Right kidney (tissue), 9 donors: ENCODE data around the gene DESI2.

Experiments
- DNase-seq: peaks from one replicate; pipeline ENCODE4 v3.0.0-alpha.2; 2016
- long read RNA-seq, 8 donors: transcript quantifications; one replicate each; lab custom pipeline, GENCODE V29; 2026

Gene DESI2
- long read RNA-seq, donor 1, full-length matches to known transcripts, result 7 of 27 reads
- long read RNA-seq, donor 1, partial matches to known transcripts, result 20 of 27 reads
- long read RNA-seq, donor 1, other reads (novel, unspliced or antisense), result 0 of 27 reads
- long read RNA-seq, donor 2, full-length matches to known transcripts, result 6 of 6 reads
- long read RNA-seq, donor 2, partial matches to known transcripts, result 0 of 6 reads
- long read RNA-seq, donor 2, other reads (novel, unspliced or antisense), result 0 of 6 reads
- long read RNA-seq, donor 3, full-length matches to known transcripts, result 9 of 9 reads
- long read RNA-seq, donor 3, partial matches to known transcripts, result 0 of 9 reads
- long read RNA-seq, donor 3, other reads (novel, unspliced or antisense), result 0 of 9 reads
- long read RNA-seq, donor 4, full-length matches to known transcripts, result 9 of 9 reads
- long read RNA-seq, donor 4, partial matches to known transcripts, result 0 of 9 reads
- long read RNA-seq, donor 4, other reads (novel, unspliced or antisense), result 0 of 9 reads
- long read RNA-seq, donor 5, full-length matches to known transcripts, result 4 of 4 reads
- long read RNA-seq, donor 5, partial matches to known transcripts, result 0 of 4 reads
- long read RNA-seq, donor 5, other reads (novel, unspliced or antisense), result 0 of 4 reads
- long read RNA-seq, donor 6, full-length matches to known transcripts, result 15 of 15 reads
- long read RNA-seq, donor 6, partial matches to known transcripts, result 0 of 15 reads
- long read RNA-seq, donor 6, other reads (novel, unspliced or antisense), result 0 of 15 reads
- long read RNA-seq, donor 7, full-length matches to known transcripts, result 26 of 26 reads
- long read RNA-seq, donor 7, partial matches to known transcripts, result 0 of 26 reads
- long read RNA-seq, donor 7, other reads (novel, unspliced or antisense), result 0 of 26 reads
- long read RNA-seq, donor 8, full-length matches to known transcripts, result 8 of 8 reads
- long read RNA-seq, donor 8, partial matches to known transcripts, result 0 of 8 reads
- long read RNA-seq, donor 8, other reads (novel, unspliced or antisense), result 0 of 8 reads

DNA sequence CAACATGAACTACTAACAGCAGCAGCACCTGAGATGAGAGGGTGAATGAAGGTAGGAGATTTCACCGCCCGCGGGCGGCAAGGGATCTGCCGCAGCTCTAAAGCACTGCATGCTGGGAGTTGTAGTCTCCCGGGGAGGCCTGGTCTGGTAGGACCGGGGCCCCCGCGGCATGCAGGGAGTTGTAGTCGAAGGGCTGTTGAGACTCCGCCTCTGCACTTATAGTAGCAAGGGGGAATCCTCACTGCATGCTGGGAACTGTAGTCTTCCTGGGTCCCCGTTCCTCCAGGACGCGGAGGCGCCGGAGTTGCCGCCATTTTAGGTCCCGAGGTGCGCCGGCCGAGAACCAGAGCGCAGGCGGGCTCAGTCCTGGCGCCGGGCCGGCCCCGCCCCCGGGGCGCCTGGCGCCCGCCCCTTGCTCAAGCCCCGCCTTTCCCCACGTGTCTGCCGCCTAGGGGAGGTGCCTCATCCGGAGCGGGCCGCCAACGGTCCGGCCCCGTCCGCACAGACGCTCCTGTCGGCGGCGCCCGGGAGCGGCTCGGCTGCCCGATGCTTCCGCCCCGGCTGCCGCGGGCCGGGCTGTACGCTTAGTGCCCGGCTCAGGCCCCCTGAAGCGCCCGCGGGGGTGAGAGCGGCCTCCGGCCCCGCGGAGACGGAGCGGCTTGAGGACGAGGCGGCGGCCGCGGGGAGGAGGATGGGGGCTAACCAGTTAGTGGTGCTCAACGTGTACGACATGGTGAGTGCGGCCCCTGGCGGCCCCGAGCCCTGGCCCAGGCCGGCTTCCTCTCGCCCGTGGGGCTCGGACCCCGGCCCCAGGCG, at the start of gene DESI2:
DESI2 (plus strand) TSS at position 504 of the 816 bp plus-strand sequence; CDS start at position 692, 188 bp downstream.
- DNase-seq, result peak; percentile 99

DNA sequence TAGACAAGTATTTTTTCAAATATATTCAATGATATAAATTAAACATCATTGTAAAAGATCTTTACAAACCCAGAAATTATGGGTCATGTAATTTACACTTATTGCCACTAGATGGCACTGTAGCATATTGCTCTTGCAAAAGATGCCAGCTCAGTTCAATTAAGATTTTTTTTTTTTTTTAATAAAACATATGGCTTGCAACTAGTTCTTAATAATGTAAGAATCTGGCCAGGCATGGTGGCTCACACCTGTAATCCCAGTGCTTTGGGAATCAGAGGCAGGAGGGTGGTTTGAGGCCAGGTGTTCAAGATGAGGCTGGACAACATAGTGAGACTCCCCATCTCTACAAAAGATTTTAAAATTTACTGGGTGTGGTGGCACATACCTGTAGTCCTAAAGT, 49.4 kb upstream of the DESI2 start:
- DNase-seq, result peak; percentile 11

DNA sequence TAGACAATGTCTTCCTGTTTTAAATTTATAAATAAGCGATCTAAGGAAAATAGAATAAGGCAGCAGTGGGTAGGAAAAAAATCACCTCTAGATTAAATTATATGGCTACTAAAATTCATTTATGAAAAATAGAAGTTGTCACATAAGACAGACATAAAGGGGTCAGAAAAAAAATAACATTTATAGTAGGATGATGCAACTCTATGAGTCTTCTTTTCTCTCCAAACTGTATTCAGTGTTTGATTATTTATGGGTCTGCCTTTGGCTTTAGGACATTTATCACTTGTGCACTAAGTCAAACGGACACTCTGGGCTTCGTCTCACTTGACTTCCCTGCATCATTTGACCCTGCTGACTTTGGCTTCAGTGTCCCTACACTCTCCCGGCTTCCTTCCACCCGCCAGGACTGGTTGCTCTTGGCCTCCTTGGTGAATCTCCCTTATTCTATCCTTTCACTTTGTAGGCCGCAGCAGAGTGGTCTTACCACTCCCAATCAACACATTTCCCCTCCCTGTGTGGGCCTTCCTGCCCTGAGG, 47.0 kb upstream of the DESI2 start:
- DNase-seq, result no peak

DNA sequence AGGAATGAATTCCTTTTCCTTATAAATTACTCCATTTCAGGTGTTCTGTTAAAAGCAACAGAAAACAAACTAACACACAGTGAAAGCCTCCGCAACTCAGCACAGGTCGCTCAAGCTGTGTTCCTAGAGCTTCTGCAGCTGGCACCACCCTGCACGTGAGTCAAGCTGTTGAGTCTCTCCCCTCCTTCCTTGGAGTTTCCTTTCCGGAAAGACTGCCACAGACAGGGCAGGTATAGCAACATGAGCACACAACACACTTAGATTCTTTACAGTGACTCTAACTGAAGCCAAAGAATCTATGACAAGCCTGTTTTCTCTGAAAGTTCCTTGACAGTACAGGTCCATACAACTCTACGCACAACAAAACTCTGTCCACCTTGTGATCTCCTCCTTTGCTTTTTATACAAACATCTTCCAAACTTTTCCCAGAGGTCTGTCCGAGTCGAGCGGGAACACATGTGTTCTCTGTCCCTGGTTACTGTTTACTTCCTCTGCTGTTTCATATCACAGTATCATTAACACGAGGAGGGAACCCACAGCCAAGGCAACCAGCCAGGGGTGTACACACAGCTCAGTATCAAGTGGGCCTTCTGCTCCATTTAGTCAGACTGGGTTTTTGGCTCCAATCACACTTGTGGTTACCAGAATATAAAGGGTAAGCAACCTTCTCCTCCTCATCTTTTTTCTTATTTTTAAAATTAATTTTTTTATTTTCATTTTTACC, 38.7 kb upstream of the DESI2 start:
- DNase-seq, result no peak

DNA sequence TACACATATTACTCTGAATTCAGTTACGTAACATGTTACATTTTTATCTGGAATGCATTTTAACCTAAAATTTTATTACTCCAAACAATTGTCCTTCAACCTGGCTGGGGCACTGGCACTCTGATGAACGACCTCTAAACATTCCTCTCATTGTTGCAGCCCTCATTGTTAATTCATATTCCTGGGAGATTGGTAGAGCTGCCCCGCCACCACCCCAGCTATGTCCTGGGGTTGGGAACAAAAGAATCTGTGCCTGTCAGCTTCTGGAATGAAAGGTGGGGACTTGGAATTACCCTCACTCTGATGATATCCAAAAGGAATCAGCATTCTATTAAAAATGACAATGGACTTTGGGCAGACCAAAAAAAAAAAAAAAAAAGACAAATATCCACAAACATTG, 38.0 kb upstream of the DESI2 start:
- no peak for DNase-seq

DNA sequence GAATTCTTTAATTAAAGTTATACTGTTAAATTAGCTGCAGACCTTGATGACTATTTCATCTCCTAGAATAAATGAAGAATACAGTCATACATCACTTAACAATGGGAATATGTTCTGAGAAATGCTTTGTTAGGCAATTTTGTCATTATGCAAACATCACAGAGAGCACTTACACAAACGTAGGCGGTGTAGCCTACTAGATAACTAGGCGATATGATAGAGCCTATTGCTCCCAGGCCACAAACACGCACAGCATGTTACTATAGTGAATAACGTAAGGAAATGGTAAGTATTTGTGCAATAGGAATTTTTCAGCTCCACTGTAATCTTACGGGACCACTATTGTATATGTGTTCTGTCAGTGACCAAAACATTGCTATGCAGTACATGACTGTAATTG, 37.6 kb upstream of the DESI2 start:
- DNase-seq, result no peak

DNA sequence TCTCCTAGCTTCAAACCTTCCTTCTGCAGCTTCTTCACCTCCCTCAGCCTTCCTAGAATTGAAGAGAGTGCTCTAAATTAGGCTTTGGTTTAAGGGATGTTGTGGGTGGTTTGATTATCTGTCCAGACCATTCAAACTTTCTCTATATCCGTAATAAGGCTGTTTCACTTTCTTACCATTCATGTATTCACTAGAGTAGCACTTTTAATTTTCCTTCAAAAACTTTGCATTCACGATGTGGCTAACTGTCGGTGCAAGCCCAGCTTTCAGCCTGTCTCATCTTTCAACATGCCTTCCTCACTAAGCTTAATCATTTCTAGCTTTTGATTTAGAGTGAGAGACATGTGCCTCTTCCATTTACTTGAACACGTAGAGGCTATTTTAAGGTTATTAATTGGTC, 26.2 kb upstream of the DESI2 start:
- DNase-seq, result no peak

DNA sequence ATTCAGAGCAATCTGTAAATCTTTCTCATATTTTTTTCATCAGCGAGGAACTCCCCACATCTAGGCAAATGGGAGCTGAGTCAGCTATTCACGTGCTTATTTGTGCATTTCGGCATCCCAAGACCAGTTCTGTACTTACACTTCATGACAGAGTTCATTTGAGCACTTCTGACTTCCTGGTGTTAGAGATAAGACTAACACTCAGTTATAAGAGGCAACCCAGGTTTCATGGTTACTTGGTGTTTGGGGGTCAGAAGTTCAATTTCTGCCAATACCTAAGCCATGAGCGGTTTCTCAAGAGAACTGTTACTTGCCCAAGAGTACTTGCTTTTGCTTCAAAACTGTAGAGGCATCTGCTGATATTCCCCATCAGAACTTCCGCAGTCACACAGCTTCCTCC, 24.1 kb upstream of the DESI2 start:
- DNase-seq, result no peak

DNA sequence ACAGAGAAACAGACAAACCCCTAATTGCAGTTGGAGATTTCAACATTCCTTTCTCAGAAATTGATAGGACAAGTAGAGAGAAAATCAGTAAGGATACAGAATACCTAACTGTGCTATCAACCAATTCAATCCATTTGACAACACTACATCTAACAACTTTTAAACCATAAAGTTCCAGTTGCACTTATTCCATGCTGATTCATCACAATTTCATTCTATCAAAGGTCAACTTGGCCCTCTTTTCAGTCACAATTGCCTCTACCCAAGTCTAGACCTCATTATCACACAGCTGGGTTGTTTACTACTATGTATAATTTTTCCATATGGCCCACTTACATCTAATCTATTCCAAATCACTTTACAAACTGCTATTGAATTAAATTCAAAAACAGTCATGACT, 19.8 kb upstream of the DESI2 start:
- DNase-seq, result no peak

DNA sequence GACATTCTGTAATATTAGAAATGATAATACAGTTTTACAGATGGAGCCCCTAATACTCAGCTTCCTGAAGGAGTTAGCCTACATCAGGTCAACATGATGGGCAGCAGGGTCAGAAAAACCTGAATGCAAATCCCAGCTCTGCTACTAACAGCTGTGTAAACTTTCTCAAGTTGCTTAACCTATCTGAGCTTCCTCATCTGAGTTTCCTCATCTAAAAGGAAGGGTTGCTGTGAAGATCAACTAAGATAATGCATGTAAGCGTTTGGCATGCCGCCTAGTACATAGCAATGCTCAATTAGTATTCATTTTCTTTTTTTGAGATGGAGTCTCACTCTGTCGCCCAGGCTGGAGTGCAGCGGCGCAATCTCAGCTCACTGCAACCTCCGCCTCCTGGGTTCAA, 18.4 kb upstream of the DESI2 start:
- DNase-seq, result no peak

DNA sequence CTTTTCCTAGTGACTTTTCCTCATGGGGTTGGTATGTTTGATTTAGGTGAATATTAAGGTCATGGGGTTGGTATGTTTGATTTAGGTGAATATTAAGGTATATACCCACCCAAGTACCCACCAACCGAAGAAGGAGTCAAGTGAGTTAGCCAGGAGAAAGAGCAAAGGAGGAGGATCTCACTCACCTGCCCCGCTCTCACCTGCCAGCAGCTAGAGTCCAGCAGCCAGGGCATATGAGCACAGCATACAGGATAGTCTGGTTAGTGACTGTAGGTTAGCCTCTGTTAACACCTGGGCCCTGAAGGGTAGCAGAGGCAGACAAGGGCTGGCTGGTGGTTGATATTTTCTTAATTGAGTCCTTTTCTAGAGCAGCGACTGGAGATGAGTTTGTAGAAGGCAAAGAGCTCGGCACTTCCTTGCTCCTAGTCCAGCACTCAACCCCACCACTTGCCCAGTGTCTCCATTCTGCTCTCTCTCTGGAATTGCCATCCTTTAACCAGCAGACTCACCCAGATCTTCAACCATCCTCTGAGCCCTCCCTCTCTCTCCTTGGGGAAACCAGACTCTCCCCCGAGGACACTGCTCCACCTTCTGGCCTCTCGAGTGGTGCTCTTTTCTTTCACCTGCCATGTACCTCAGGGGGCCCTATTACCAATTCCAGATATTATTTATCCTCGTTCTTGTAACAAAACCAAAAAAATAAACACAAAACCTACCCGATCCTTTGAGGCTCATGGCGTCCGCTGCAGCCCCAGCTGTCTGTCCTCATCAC, 16.3 kb upstream of the DESI2 start:
- DNase-seq, result no peak

DNA sequence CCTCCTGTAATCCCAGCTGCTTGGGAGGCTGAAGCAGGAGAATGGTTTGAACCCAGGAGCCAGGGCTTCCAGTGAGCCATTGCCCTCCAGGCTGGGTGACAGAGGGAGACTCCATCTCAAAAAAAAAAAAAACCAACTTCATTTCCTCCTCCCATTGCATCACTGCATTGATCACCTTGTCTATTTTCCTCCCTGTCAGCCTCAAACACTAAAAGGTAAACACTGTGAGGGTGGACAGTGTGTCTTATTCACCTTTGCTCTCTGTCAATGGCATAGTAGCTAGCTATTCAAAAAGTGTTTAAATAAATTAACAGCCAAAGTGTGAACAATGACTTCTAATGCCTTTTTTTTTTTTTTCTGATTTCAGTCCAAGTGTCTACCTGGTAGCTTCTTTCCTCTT, 13.4 kb upstream of the DESI2 start:
- no peak for DNase-seq

DNA sequence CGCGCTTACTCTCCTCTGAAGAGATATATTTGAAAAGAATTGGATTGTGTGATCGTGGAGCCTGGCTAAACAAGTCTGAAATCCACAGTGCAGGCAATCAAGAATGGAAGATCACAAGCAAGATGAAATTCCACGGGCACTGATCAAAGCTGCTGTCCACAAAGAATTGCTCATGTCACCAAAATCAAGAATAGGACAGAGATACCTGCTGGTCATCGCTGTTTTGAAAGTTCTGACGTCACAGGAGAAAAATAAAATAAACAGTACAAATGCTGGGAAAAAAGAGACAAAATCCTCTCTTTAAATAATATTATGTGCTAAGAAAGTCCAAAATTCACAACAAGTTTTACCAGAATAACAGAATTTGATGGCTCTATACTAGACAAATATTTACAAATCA, 12.0 kb upstream of the DESI2 start:
- DNase-seq, result no peak

DNA sequence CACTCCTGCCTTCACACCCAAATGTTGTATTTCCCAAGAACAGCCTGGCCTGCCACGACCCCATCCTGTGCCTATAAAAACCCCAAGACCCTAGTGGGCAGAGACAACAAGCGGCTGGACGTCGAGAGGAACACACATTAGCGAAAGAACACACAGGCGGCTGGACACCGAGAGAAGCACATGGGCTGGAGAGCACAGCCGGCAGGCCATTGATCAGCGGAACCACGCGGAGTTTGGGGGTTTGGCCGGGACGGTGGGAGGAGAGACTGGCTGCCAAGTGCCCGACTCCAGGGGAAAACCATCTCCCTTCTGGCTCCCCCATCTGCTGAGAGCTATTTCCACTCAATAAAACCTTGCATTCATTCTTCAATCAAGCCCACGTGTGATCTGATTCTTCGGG, 10.4 kb upstream of the DESI2 start:
- no peak for DNase-seq

DNA sequence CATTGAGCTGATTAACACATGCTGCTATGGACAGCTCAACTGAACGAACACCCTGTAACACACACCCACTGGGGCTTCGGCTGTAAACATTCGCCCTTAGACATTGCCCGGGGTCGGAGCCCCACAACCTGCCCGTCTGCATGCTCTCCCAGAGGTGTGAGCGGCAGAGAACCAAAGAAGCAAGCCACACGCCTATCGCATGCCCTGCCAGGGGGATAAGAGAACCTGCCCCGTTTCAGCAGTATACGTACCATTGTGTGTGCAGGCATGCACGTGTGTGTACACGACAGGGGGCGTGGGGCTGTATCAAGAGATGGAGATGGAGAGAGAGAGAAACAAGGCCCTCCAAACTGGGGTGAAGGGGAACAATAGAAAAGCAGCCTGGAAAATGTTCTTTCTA, 9.9 kb upstream of the DESI2 start:
- DNase-seq, result no peak

DNA sequence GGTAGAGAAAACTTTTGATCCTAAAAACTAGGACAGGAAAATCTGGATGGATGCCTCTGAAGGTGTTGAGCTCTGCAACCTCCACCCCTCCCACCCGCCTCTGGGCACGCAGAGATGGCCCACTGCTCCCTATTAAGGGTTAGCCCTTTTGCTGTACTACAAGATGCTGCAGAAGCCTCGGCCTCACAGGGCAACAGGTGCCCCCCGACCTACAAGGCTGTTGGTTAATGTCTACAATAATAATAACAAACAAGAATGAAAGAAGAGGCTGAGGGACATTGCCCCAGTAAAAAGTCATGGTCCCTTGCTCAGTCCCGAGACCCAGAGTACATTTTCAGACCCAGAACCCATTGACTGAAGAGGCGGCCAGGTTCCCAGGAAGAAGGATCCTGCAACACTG, 7.5 kb upstream of the DESI2 start:
- no peak for DNase-seq

DNA sequence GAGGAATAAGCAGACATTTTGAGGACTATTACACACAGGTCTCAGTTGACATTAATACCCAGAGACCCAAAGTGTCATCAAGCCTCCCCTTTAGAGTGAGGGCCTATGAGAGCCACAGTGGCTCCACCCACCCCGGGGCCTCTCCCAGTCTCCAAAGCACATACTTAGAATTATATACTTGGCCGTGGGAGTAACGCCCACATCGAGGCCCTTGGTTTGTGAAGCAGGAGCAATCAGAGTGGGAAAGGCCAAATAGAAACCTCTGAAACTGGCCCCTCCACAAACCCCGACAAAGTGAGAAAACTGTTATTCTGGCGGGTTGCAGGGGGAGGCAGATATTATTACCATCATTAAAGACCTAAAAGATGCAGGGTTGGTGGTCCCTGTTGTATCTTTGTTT, 7.0 kb upstream of the DESI2 start:
- DNase-seq, result no peak

DNA sequence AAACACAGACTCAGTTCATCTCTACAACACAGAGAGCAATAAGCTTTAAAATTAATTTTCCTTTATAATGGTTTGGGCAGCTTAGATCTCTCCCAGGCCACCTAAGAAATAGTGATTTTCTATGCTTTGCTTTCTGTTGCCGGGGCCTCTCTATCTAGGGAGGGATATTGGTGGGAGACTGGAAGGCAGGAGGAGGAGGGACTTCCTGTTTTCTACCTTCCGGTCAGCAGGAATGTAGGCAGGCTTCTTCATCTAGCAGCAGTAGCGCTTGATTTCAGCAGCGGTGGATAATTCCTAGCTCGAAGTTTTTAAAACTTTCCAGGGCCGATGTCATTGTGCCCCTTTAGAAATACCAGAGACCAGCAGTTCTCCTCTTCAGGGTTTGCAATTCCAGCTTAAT, 5.1 kb upstream of the DESI2 start:
- DNase-seq, result no peak

DNA sequence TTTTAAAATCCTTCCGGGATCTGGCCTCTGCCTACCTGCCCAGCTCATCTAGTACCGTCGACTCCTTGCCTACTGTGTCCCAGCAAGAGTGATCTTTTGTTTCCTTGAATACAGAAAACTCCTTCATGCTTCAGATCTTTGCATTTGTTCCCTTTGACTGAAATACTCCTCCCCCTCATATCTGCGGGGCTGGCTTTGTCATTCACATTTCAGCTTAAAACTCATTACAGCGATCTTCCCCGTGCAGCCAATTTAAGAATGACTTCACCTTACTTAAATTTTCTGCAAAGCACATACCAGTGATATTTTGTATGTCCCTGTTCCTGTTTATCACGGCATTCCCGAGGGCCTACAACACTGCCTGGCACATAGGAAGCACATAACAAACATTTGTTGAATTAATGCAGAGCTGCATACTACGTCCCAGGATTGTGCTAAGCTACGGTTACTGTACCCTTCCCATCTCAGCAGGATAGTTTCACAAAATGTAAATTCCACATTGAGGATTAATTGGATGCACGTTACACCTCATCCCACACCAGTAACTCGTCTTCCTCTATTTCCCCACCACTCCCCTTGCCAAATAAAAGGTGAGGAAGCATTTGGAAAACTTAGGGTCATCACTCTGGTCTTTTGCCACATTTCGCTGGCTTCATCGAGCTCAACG, 837 bp upstream of the DESI2 start:
- DNase-seq, result peak; percentile 12
